HG02798 (cell line): Measurements from ENCODE around the gene VMA21.

Experiments used
- ATAC-seq: cut with Tn5 transposase; IDR thresholded peaks from one replicate; pipeline ENCODE4 v1.9.1; 2021; ENCODE audit warnings: mild to moderate bottlenecking; ENCODE audit not compliant: unreplicated experiment, poor library complexity

Gene VMA21, protein sequence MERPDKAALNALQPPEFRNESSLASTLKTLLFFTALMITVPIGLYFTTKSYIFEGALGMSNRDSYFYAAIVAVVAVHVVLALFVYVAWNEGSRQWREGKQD

DNA sequence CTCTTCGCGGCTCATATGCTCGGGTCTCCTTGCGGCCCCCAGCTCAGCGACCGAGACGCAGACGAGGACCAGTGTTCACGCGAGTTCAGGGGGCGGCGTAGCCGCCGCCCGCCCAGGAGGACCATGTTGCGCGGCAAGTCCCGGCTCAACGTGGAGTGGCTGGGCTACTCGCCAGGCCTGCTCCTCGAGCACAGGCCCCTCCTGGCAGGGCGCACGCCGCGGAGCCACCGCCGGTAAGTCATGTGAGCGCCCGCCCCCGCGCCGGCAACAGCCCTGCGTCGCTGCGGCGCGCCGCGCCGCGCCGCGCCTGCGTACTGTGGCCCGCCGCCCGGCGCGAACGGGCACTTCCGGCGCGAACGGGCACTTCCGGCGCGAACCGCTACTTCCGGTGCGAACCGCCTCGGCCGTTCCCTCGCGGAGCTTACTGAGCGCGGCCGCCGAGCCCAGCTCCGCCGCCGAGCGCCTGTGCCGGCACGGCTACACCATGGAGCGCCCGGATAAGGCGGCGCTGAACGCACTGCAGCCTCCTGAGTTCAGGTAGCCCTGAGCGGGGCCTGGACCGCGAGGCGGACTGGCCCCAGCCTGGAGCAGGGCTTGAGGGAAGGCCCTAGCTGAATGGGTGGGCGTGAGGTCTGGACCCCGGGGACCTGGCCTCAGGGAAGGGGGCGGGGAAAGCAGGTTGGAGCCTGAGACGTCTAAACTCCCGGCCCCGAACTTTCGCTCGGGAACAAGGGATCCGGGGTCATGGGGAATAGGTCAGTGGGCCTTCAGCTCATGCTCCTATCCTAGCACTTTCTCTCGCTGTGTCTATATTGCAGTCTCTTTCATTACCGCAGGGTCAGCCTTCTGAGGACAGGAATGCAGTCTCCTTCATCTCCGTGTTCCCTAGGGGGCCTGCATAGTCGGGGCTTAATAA lies at the start of gene VMA21:
Gene VMA21, plus strand, starts transcription at position 382 of the 916 bp plus-strand sequence. Its CDS starts 103 bp downstream, at position 485.
- ATAC-seq = peak; percentile 94

DNA sequence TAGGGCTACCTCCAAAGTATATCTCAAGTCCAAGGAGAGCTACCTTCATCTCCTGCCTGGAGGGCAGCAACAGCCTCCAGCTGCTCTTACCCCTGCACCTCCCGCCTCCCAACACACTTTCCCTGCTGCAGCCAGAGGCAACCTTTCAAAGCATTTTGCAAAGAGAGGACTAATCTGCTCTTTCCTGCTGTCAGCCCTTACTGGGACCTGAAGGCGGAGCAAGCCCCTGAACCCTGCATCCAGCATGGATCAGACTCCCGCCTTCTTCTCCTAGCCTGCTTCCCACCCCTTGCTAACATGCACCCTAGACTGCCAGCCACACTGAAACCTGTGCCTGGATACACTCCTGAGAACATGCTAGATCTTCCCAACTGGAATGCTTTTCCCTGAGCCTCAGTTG lies 37.7 kb upstream of the VMA21 start:
- no peak for ATAC-seq

- peak; percentile 71 for ATAC-seq
These were observed 36.8 kb upstream of the VMA21 start for GRCh38 chrX:151359931-151360871.

DNA sequence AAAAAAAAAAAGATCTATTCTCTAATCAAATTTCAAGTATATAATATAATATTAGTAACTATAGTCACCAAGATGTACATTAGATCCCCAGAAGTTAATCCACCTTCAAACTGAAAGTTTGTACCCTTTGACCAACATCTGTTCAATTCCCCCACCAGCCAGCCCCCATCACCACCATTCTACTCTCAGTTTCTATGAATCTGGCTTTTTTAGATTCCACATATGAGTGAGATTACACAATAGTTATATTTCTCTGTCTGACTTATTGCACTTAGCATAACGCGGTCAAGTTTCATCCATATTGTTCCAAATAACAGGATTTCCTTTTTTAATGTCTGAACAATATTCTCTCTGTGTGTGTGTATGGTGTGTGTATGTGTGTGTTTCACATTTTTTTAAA lies 33.7 kb upstream of the VMA21 start:
- no peak for ATAC-seq

GRCh38 chrX:151365579-151365978 lies 31.4 kb upstream of the VMA21 start:
- no peak for ATAC-seq

DNA sequence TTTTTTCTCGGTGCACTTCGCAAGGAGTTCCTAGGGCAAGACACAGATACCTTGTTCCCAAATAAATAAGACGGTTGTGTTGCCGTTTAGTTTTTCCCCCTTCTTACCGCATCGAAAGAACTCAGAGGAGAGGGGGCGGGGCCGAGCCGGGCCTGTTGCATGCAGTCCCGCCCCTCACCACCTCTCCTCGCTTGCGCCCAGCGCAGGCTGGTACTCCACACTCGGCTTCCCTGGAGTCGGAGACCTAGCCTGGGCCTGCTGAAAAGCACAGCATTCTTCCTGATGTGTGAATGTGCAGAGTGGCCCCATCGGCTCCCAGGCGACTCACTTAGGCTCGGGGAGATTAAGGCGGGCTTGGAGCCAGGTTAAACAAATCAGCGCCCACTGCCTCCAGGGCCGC lies 26.1 kb upstream of the VMA21 start:
- no peak for ATAC-seq

GRCh38 chrX:151384807-151385206 lies 12.2 kb upstream of the VMA21 start:
- ATAC-seq = no peak

DNA sequence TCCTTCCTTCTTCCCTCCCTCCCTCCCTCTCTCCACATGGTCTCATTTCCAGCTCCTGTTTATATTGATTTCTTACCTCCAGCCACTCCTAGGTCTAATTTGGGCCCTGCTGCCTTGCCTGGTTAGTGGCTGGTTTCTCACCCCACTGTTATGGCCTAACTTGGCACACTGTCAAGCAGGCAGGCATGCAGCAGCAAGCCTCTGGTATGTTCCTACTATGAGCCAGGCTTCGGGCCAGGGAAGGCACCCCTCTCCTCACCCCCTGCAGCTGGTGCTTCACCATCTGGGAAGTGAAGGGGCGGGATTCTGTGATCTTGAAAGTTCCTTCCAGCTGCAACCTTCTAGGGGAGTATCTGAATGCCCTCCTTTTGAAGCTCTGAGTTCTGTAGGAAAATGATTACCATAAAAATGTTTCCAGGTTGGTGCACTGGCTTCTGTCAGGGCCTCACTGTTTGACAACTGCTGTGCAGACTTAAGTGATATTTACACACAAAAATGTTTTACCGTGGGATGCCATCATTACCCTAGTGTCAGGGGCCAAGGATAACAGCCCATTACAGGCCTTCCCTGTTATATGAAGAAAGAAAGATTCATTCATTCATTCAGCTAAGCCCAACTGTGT lies 10.1 kb upstream of the VMA21 start:
- ATAC-seq = no peak

GRCh38 chrX:151391722-151392121 lies 5.3 kb upstream of the VMA21 start:
- ATAC-seq = no peak

DNA sequence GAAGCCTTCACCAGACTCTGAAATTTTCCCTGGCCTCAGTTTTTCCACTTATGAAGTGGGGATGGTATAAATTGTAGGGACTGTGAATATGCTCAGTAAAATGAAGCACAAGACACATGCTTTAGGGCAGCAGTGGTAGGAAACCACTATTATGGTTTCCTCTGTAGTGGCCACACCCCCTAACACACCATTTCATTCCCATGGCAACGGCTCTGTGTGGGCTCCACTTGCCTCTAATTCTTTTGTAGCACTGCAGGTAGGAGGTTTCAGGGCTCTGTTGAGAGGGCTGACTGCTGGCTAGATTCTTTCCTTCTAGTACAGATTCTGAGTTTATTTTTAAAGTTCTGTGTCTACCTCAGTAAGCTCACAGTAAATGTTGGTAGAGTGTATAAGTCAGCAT lies 3.5 kb upstream of the VMA21 start:
- no peak for ATAC-seq

DNA sequence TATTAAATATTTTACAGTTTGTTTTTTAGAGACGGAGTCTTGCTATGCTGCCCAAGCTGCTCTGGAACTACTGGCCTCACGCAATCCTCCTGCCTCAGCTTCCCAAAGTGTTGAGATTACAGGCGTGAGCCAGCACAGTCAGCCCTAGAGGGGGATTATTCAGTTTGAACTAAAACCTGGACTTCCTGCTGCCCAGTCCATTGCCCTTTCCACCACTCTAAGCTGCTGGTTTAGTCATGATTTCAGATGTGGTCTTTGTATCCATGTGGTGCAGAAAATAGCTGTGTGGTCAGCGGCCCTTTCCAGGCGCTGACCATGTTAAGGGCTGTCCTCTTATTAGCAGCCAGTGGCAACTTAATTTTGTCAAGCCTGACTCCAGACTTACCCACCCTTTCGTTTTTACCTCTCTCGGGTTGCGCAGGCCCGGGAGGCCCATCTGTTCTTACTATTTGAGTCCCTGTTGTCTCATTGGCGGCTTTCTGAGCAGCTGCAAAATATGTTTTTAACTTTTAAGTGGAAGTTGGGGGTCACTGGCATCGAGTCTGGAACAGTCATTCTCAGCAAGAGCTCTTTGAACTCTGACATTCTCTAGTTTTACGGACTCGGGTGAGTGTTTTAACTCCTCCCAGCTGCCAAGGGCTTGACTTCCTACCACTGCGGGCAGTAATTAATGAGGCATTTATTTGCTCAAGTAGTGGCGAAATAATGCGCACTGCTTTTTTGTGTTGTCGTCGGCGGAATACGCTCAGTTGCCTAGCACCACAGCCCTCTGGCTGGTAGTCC lies 773 bp upstream of the VMA21 start:
- peak; percentile 31 for ATAC-seq

- no peak for ATAC-seq
These were observed 700 bp downstream of the VMA21 start for GRCh38 chrX:151397741-151398070.

GRCh38 chrX:151398346-151398745 lies 1.3 kb downstream of the VMA21 start:
- no peak for ATAC-seq

- ATAC-seq = no peak
These were observed 5.8 kb downstream of the VMA21 start for GRCh38 chrX:151402719-151403390.

GRCh38 chrX:151416579-151416978 lies 19.6 kb downstream of the VMA21 start:
- no peak for ATAC-seq

- ATAC-seq = no peak
These were observed 22.8 kb downstream of the VMA21 start for GRCh38 chrX:151419782-151420181.

DNA sequence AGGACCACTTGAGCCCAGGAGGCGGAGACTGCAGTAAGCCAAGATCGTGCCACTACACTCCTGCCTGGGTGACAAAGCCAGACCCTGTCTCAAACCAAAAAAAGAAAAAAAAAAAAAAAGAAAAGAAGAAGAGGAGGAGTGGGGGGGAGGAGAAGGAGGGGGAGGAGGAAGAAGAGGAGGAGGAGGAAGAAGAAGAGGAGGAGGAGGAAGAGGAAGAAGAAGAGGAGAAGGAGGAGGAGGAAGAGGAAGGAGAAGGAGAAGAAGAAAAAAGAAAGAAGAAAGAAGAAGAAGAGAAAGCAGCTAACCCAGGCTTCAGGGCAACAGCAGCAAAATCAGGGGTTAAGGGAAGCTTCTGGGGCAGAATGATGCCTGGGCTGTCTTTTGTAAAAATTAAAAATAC lies 27.5 kb downstream of the VMA21 start:
- no peak for ATAC-seq

- no peak for ATAC-seq
These were observed 51.5 kb downstream of the VMA21 start for GRCh38 chrX:151448509-151448908.

DNA sequence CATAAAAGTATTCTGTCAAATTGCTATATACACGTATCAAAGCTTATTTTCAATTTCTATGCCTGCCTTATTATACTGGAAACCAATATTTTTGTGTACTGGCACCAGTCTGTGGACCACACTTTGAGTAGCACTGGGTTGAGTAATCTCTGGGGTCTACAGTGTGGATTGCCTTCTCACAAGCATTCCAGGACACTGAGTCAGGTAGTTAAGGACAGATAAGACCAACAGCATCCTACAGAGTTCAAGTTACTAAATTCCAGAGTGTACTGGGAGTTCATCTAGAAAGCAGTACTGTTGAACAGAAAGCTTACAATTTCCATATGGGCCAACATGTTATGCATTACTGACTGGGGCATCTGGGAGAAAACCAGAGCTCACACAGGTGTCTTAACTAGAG lies 61.8 kb downstream of the VMA21 start:
- ATAC-seq = no peak
